IMR-90 (cell line): Measurements from ENCODE around the gene JAKMIP3.

Experiments used
- BHLHE40 ChIP-seq: fragments of 150-350 bp; IDR thresholded peaks from 2 replicates; pipeline ENCODE4 v1.6.1; 2016; ENCODE audit warnings: mild to moderate bottlenecking, low read depth, low read length
- CHD1 ChIP-seq: IDR thresholded peaks from 2 replicates; pipeline ENCODE4 v1.6.1; 2012; ENCODE audit warnings: low read depth, low read length, improper control_type of control experiment
- CTCF ChIP-seq: conservative IDR thresholded peaks from 2 replicates; pipeline ENCODE4 v1.5.1; 2012; ENCODE audit warnings: mild to moderate bottlenecking, low read depth, low read length, improper control_type of control experiment
- MAZ ChIP-seq: IDR thresholded peaks from 2 replicates; pipeline ENCODE4 v1.6.1; 2012; ENCODE audit warnings: low read depth, mild to moderate bottlenecking, low read length, improper control_type of control experiment, moderate library complexity, borderline replicate concordance
- MXI1 ChIP-seq: IDR thresholded peaks from 2 replicates; pipeline ENCODE4 v1.6.1; 2012; ENCODE audit warnings: low read depth, mild to moderate bottlenecking, low read length, moderate library complexity, borderline replicate concordance
- POLR2A ChIP-seq: IDR thresholded peaks from 2 replicates; pipeline ENCODE4 v1.6.1; 2012; ENCODE audit warnings: mild to moderate bottlenecking, low read depth, low read length
- RAD21 ChIP-seq: IDR thresholded peaks from 2 replicates; pipeline ENCODE4 v1.6.1; 2012; ENCODE audit warnings: low read length, improper control_type of control experiment
- SMC3 ChIP-seq: fragments of 150-350 bp; IDR thresholded peaks from 2 replicates; pipeline ENCODE4 v1.6.1; 2016; ENCODE audit warnings: low read depth, mild to moderate bottlenecking, antibody characterized with exemption, low read length, moderate library complexity

DNA sequence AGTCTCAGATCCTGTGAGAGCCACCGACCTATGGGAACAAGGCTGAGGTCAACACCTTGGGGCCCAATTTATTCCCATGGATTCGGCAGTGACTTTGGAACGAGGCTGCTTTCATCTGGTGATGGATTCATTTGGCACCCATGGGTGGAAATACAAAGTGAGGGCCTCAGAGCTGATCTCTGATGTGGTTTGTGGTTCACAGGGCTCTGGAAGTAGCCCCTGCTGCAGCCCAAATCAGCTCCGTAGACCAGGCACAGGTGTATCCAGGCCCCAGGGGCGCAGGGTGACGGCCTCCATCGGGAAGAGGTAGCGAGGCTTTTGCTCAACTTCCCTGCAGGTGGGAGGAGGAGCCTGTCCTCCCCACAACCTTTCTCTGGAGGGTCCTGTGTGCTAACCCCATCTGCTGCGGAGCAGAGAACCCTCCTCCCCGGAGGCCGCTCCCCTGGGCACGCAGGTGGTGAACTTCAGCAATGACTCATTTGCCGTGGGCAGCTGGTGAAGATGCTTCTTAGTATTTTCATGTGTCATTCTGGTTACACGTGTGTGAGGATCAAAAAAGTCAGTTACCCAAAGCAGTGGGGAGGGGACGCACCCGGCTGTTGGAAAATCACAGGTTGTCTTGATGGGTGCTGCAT, 7.5 kb upstream of the JAKMIP3 start:
- TF ChIP-seq CTCF (no peak), SMC3 (no peak), CHD1 (no peak), POLR2A (no peak), RAD21 (no peak), BHLHE40 (no peak), MAZ (no peak), MXI1 (no peak)
